SKM-1 treated with dmso at 0.1 percent for 144 hours (cell line): ENCODE measurements around the gene GRIN3A.
A peak's percentile ranks its signal among the peaks of the same experiment; 100 is the strongest.
"Not testable (repeated sequence)": the region's sequence is repeated elsewhere in the genome, so short reads cannot be mapped to it uniquely, and the experiment has no call there.

Experiments
- DNase-seq: peaks from one replicate; lab custom pipeline; 2025; ENCODE audit not compliant: unreplicated experiment; lab: John Stamatoyannopoulos, UW

The GRIN3A gene

DNA sequence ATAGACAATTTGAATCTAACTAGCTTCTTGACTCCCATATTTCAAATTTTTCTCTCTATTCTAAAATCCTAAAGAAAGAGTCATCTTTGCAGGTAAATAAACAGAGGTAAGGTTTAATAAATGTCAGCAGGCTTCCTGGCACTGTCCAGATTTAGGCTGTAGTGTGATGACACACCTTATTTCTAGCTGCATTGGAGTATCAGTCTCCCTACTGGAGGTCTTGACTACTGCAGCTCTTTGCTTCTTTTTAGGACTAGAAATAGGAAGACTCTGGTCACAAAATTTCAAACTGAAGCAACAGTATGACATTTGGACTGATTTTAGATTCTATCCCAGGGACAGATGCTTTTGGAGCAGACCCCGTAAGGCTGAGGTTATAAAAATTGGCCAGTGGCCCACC lies 103.0 kb downstream of the GRIN3A start:
- DNase-seq: no peak

GRCh38 chr9:101634741-101635409 lies 103.6 kb downstream of the GRIN3A start:
- DNase-seq: no peak

- no peak for DNase-seq
Observed at GRCh38 chr9:101632611-101633010, 105.8 kb downstream of the GRIN3A start.

- DNase-seq: no peak
Observed at GRCh38 chr9:101631892-101632291, 106.6 kb downstream of the GRIN3A start.

- DNase-seq: peak; percentile 15
Observed at GRCh38 chr9:101629636-101630035, 108.8 kb downstream of the GRIN3A start.

DNA sequence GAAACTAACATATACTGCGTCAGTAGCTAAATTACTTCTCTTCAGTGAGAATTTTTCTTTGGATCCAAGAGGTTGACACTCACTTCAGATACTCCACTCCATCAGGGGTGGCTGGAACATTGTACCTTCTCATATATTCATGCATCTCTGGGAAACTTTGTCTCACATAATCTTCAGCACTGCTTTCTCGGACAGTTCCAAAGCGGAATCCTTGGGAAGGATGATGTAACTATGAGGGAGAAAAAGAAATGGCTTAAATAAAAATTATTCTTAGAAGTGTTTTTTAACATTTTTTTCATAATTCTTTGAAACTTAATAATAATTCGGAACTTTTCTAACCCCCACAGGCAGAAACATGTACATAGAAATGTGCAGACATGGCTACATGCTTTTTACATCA lies 110.3 kb downstream of the GRIN3A start:
- DNase-seq: no peak

GRCh38 chr9:101626295-101626694 lies 112.2 kb downstream of the GRIN3A start:
- no peak for DNase-seq

- DNase-seq: no peak
Observed at GRCh38 chr9:101625876-101626275, 112.6 kb downstream of the GRIN3A start.

DNA sequence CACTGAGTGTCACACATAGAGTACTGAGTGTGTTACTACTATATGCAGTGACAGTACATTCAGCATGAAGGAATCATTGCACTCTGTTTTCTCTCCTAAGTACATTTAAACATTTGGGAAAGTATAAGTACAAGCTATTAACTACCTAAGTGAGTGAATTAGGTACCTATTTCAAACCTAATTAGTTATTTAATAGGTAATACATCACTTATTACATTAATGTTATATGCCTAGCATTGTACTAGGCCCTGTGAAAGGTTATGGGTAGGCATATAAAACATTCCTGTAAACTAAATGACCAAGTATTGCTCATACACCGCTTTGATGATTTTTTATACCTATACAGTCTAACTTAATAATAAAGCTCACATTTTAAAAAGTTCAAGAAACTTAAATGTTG lies 118.0 kb downstream of the GRIN3A start:
- DNase-seq: no peak

GRCh38 chr9:101618698-101619097 lies 119.7 kb downstream of the GRIN3A start:
- no peak for DNase-seq

- no peak for DNase-seq
Observed at GRCh38 chr9:101605547-101605946, 132.9 kb downstream of the GRIN3A start.

GRCh38 chr9:101604296-101604695 lies 134.2 kb downstream of the GRIN3A start:
- no peak for DNase-seq

GRCh38 chr9:101601904-101602765 lies 136.3 kb downstream of the GRIN3A start:
- DNase-seq: peak; percentile 23

GRCh38 chr9:101594796-101595195 lies 143.7 kb downstream of the GRIN3A start, which contains the start of gene PPP3R2:
Gene PPP3R2, minus strand, starts transcription at chr9:101594969. Its CDS starts 48 bp downstream, at chr9:101594921.
- no peak for DNase-seq

DNA sequence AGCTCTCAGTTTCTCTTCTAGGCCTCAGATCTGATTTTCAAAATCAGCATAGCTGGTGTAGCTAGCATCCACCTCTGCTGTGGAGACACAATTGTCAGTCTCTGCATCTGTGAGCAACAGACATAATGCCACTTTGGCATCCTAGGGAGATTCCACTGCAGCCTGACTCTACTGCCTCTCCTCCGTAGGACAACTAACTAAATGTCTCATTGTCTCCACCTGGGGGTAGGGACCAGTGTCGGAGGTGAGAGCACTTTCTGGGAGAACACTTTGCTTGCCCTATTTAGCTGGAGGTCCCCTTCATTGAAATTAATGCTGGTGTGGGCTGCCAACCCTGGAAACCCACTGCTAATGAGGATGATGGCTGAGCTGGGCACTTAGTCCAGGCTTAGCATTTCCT lies 145.1 kb downstream of the GRIN3A start:
- no peak for DNase-seq

GRCh38 chr9:101592788-101593187 lies 145.7 kb downstream of the GRIN3A start:
- DNase-seq: no peak

GRCh38 chr9:101591787-101592446 lies 146.5 kb downstream of the GRIN3A start:
- DNase-seq: no peak

DNA sequence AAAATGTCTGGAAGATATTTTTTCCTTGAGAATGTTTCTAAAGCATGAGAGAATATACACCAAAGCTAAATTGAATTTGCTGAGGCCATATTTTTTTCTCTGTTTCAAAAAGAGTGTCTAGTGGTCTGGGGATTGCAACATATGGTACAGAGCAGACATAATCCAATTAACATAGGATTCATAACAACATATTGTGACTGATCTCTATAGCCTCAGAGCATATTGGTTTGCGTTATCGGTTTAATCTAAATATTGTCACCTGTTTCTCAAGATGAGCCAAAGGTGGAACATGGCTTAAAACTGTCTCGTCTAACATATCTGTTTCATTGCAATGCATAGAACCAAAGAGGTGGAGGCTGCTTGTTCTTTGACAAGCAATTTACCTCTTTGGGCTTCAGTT lies 147.5 kb downstream of the GRIN3A start:
- no peak for DNase-seq

DNA sequence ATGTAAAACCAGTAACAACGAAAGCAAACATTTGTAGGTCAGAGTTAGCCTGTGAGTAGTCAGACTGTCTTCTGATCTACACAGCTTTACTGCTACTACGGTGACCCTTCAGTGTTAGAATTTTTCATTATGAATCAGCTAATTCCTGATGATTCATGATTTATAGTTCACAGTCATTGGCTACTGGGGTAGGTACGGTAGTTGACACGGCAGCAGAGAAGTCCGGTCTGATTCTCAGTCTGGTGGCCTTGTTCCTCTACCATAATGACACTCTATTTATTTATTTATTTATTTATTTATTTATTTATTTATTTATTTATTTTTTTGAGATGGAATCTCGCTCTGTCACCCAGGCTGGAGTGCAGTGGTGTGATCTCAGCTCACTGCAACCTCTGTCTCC lies 148.4 kb downstream of the GRIN3A start:
- DNase-seq: not testable (repeated sequence)

DNA sequence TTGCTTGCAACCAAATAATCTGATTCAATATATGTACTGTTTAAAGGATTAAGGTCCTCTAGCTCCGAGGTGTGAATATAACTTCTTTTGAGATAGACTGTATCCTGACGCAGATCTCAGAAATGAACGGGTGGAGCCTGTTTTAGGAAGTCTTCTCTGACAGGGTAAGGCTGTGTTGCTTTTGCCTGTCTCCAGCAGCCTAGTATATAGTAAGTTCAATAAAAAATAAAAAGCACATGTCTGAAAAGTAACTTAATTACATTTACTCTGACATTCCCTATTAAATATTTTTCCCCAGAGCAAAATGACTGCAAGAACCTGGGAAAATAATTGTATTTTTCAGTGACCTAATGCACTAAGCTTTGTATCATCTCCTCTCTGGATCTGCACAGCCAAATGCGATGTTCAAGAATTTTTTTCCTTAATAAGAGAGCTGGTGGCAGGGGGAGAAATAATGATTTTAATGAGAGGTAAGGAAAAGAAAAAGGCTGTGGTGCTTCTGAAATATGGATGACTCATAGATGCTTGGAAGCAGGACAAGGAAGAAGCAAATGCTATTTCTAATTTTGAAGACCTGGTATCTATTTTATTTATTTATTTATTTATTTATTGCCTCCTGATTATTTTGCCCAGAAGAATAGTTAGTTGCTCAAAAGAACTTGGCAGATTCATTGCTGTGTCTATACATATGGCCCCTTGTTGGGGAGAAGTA lies 151.0 kb downstream of the GRIN3A start:
- DNase-seq: no peak

DNA sequence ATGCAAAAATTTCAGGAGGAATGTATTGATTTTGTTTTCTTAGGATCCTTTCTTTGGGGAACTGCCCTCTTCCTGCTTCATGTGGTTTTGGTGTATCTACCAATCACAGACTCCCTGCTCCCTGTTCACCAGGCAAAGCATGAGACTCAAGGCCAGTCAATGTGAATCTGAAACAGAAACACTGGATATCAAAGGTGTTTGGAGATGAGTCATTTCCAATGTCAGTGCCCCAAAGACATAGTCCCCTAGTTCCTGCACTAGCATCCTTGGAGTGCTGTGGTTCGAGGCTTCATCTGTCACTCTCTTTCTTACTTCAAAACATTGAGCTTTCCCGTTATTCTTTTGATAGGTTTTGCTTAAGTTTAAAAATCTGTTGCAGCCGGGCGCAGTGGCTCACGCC lies 151.8 kb downstream of the GRIN3A start:
- DNase-seq: no peak
